MM.1S (cell line): ENCODE measurements around the gene ZNF142.

ENCODE experiments used
- DNase-seq: peaks from one replicate; pipeline ENCODE4 v3.0.0-alpha.2; 2015
- H2AFZ ChIP-seq: fragments of 300-600 bp; sonication (generic); 2 replicates; pipeline ENCODE4 v1.6.0; 2016; ENCODE audit warnings: antibody characterized with exemption, low read length
- H3F3A ChIP-seq: fragments of 300-600 bp; sonication (generic); 2 replicates; pipeline ENCODE4 v1.6.1; 2016; ENCODE audit warnings: mild to moderate bottlenecking, antibody characterized with exemption, low read length, moderate library complexity, mixed read lengths; ENCODE audit not compliant: insufficient read depth
- H3K27ac ChIP-seq: fragments of 300-600 bp; sonication (generic); 2 replicates; pipeline ENCODE4 v1.5.1; 2016; ENCODE audit warnings: mild to moderate bottlenecking, low read length
- H3K27me3 ChIP-seq: fragments of 300-600 bp; sonication (generic); replicated peaks from 2 replicates; pipeline ENCODE4 v1.6.0; 2016; ENCODE audit warnings: low read length; ENCODE audit not compliant: insufficient read depth
- H3K36me3 ChIP-seq: fragments of 300-600 bp; sonication (generic); replicated peaks from 2 replicates; pipeline ENCODE4 v1.6.1; 2016; ENCODE audit warnings: mild to moderate bottlenecking, low read length, mixed read lengths; ENCODE audit not compliant: insufficient read depth
- H3K4me1 ChIP-seq: fragments of 300-600 bp; sonication (generic); 2 replicates; pipeline ENCODE4 v1.6.1; 2016; ENCODE audit warnings: low read length, mixed read lengths
- H3K4me2 ChIP-seq: fragments of 300-600 bp; sonication (generic); 2 replicates; pipeline ENCODE4 v1.6.0; 2016; ENCODE audit warnings: low read depth, low read length
- H3K4me3 ChIP-seq: fragments of 300-600 bp; sonication (generic); 2 replicates; pipeline ENCODE4 v1.5.1; 2016; ENCODE audit warnings: low read length, mixed read lengths
- H3K79me2 ChIP-seq: fragments of 300-600 bp; sonication (generic); 2 replicates; pipeline ENCODE4 v1.6.1; 2016; ENCODE audit warnings: mixed run types, low read length, mixed read lengths
- H3K9ac ChIP-seq: fragments of 300-600 bp; sonication (generic); 2 replicates; pipeline ENCODE4 v1.6.1; 2016; ENCODE audit warnings: low read length, mixed read lengths
- H3K9me2 ChIP-seq: fragments of 300-600 bp; sonication (generic); replicated peaks from 2 replicates; pipeline ENCODE4 v1.6.1; 2016; ENCODE audit warnings: mild to moderate bottlenecking, low read length, mixed read lengths; ENCODE audit not compliant: insufficient read depth
- H3K9me3 ChIP-seq: fragments of 300-600 bp; sonication (generic); replicated peaks from 2 replicates; pipeline ENCODE4 v1.6.1; 2016; ENCODE audit warnings: mild to moderate bottlenecking, low read length, mixed read lengths; ENCODE audit not compliant: insufficient read depth
- H4K20me1 ChIP-seq: fragments of 300-600 bp; sonication (generic); 2 replicates; pipeline ENCODE4 v1.6.1; 2016; ENCODE audit warnings: mild to moderate bottlenecking, low read length, moderate library complexity, mixed read lengths; ENCODE audit not compliant: insufficient read depth
- EZH2 ChIP-seq: fragments of 300-600 bp; sonication (generic); optimal IDR thresholded peaks from 2 replicates; pipeline ENCODE3; 2017; ENCODE audit warnings: low read depth, mild to moderate bottlenecking, antibody characterized with exemption, low read length, mixed read lengths
- EZH2phosphoT487 ChIP-seq: fragments of 300-600 bp; sonication (generic); IDR thresholded peaks from 2 replicates; pipeline ENCODE4 v1.6.1; 2018; ENCODE audit warnings: antibody characterized with exemption, low read length
- TF ChIP-seq, protein P1 (sequence below): fragments of 300-600 bp; sonication (generic); IDR thresholded peaks from 2 replicates; pipeline ENCODE4 v1.5.1; 2016; ENCODE audit warnings: antibody characterized with exemption, low read length, mixed read lengths

The ZNF142 gene

DNA sequence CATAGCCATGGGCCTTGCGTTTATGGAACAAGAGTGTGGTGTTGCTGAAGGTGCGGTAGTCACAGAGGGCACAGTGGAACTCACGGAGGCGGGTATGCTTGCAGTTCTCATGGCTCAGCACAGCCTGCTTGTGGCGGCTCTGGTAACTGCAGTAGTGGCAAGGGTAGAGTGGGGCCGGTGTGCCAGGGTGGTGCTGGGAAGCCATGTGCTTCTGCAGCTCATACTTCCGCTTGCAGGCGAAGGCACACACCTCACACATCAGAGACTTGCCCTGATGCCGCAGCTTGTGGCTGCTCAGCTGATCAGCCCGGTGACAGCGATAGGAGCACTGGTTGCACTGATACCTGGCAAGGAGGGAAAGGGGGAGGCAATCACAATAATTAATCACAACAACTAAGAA is 14.7 kb downstream of the ZNF142 start:
- H2AFZ ChIP-seq: no peak overlapping the region
- H3K36me3 ChIP-seq: peaks cover 15% of the 10 kb centered on the region
- H3K79me2 ChIP-seq: peaks cover 18% of the 10 kb centered on the region
- H3K4me1 ChIP-seq: no peaks in the 10 kb centered on the region
- H3K4me3 ChIP-seq: no peak overlapping the region
- H3K9ac ChIP-seq: no peak overlapping the region
- H3K9me2 ChIP-seq: no peaks in the 10 kb centered on the region
- no peak for DNase-seq
- H4K20me1 ChIP-seq: no peaks in the 10 kb centered on the region
- H3K27me3 ChIP-seq: no peaks in the 10 kb centered on the region
- H3F3A ChIP-seq: no peaks in the 10 kb centered on the region
- no peaks in the 10 kb centered on the region for H3K9me3 ChIP-seq
- TF ChIP-seq, protein P1, sequence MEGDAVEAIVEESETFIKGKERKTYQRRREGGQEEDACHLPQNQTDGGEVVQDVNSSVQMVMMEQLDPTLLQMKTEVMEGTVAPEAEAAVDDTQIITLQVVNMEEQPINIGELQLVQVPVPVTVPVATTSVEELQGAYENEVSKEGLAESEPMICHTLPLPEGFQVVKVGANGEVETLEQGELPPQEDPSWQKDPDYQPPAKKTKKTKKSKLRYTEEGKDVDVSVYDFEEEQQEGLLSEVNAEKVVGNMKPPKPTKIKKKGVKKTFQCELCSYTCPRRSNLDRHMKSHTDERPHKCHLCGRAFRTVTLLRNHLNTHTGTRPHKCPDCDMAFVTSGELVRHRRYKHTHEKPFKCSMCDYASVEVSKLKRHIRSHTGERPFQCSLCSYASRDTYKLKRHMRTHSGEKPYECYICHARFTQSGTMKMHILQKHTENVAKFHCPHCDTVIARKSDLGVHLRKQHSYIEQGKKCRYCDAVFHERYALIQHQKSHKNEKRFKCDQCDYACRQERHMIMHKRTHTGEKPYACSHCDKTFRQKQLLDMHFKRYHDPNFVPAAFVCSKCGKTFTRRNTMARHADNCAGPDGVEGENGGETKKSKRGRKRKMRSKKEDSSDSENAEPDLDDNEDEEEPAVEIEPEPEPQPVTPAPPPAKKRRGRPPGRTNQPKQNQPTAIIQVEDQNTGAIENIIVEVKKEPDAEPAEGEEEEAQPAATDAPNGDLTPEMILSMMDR: no peak
- TF ChIP-seq EZH2phosphoT487 (no peak), EZH2 (no peak)
- H3K27ac ChIP-seq: no peak overlapping the region
- no peak overlapping the region for H3K4me2 ChIP-seq

DNA sequence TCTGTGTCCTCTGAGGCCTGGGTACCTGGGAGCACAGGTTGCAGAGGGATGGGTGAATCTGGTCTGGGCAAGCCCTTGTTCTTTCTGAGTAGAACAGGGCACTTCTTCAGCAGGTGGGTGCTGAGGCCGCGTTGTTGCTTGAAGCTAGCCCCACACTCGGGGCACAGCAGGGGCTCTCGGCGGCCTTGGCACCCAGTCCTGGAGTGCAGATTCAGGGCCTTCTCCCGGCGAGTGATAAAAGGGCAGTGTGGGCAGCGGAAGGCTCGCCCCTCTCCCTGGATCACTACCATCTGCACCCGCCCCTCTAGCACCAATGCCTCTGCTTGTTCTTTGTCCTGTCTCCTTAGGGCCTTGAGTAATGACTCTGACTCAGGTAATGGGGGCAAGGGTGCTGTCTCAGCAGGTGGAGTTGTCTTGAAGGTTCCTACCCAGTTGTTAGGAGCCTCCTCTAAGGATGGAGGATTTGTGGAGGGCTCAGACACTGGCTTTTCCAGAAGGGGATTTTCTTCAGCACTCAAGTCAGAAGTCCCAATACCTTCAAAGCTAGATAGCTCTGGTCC is 15.6 kb downstream of the ZNF142 start:
- no peak overlapping the region for H3K27ac ChIP-seq
- H3F3A ChIP-seq: no peaks in the 10 kb centered on the region
- H3K36me3 ChIP-seq: peaks cover 15% of the 10 kb centered on the region
- no peak overlapping the region for H3K9ac ChIP-seq
- no peaks in the 10 kb centered on the region for H3K4me1 ChIP-seq
- no peaks in the 10 kb centered on the region for H4K20me1 ChIP-seq
- no peak overlapping the region for H3K4me3 ChIP-seq
- no peak overlapping the region for H3K4me2 ChIP-seq
- no peaks in the 10 kb centered on the region for H3K9me3 ChIP-seq
- peaks cover 15% of the 10 kb centered on the region for H3K79me2 ChIP-seq
- no peak overlapping the region for H2AFZ ChIP-seq
- no peaks in the 10 kb centered on the region for H3K27me3 ChIP-seq
- DNase-seq: no peak
- no peaks in the 10 kb centered on the region for H3K9me2 ChIP-seq
- no peak for TF ChIP-seq EZH2
- TF ChIP-seq, protein P1: no peak
- TF ChIP-seq EZH2phosphoT487: no peak

DNA sequence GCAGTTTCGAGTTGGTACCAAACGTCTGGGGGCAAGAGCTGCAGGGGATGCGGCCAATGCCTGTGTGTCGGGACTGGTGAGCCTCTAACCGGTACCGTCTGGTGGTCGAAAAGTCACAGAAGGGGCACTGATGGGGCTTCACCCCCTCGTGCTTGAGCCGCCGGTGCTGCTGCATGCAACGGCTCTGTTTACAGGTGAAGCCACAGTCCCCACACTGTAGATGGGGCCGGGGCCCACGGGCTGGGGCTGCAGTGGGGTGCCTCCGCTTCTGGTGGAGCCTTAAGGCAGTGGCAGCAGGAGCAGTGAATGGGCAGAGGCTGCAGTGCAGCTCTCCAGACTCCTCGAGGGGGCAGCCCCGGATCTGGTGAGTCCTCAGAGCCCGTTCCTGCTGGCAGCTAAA is 16.6 kb downstream of the ZNF142 start:
- Histone ChIP-seq H3K9ac (no peak overlapping the region), H3K79me2 (peaks cover 5% of the 10 kb centered on the region), H3K4me1 (no peaks in the 10 kb centered on the region), H3K9me2 (no peaks in the 10 kb centered on the region), H2AFZ (no peak overlapping the region), H3K4me3 (no peak overlapping the region), H3K9me3 (no peaks in the 10 kb centered on the region), H4K20me1 (no peaks in the 10 kb centered on the region), H3K27me3 (no peaks in the 10 kb centered on the region), H3K4me2 (no peak overlapping the region), H3F3A (no peaks in the 10 kb centered on the region), H3K27ac (no peak overlapping the region), H3K36me3 (peaks cover 9% of the 10 kb centered on the region)
- DNase-seq: no peak
- TF ChIP-seq EZH2 (no peak), EZH2phosphoT487 (no peak)
- TF ChIP-seq, protein P1: no peak
